Panc1 (cell line): Measurements from ENCODE around the gene PRRG3. TPM values are rescaled to one million over a fixed set of nuclear protein-coding genes. Genes with fewer than 3 reads are reported as not detected.

Source experiments
- ATAC-seq: fragments of 200-7000 bp; cut with Tn5 transposase; 2 replicates; pipeline ENCODE4 v1.9.1; 2020; ENCODE audit warnings: mild to moderate bottlenecking, moderate library complexity
- BruUV-seq: library from RNA; stranded (reverse); fragments of 400-500 nt; replicated peaks from 2 replicates; lab custom pipeline; 2021; lab: Mats Ljungman, UMichigan
- CTCF ChIA-PET: fragments of 300-600 bp; sonication (Branson Sonifier 250); formaldehyde crosslinking; loops from one replicate; lab custom pipeline; 2022; ENCODE audit warnings: antibody characterized with exemption; lab: Charles Lee
- POLR2A ChIA-PET: fragments of 300-600 bp; sonication (Branson Sonifier 250); formaldehyde crosslinking; loops from one replicate; lab custom pipeline; 2022; ENCODE audit warnings: antibody characterized with exemption; lab: Charles Lee
- DNase-seq: peaks from one replicate; pipeline ENCODE4 v3.0.0-alpha.2; 2010; ENCODE audit warnings: low read depth, low spot score
- H3K27ac ChIP-seq: 2 replicates; pipeline ENCODE4 v1.5.1; 2011; ENCODE audit warnings: mild to moderate bottlenecking, low read length, inconsistent platforms
- H3K27me3 ChIP-seq: fragments of 200-500 bp; sonication (Bioruptor generic); 2 replicates; pipeline ENCODE4 v1.6.0; 2014; ENCODE audit warnings: low read length, inconsistent platforms; ENCODE audit not compliant: control insufficient read depth, insufficient read depth
- H3K36me3 ChIP-seq: fragments of 200-500 bp; sonication (Bioruptor generic); 2 replicates; pipeline ENCODE4 v1.5.1; 2014; ENCODE audit warnings: inconsistent platforms, mild to moderate bottlenecking, low read length, moderate library complexity; ENCODE audit not compliant: control insufficient read depth, insufficient read depth
- H3K4me1 ChIP-seq: 2 replicates; pipeline ENCODE4 v1.5.1; 2011; ENCODE audit warnings: inconsistent platforms, mild to moderate bottlenecking, low read length, moderate library complexity; ENCODE audit not compliant: control insufficient read depth, insufficient read depth
- H3K4me3 ChIP-seq, 2 experiments: 2 replicates each; pipeline ENCODE4 v1.5.1; 2011 to 2012; ENCODE audit warnings: low read depth in 2 of 2, low read length in 2 of 2, mild to moderate bottlenecking in 2 of 2, inconsistent platforms in 1 of 2, moderate library complexity in 1 of 2
- H3K9me3 ChIP-seq: fragments of 200-500 bp; sonication (Bioruptor generic); 2 replicates; pipeline ENCODE4 v1.5.1; 2014; ENCODE audit warnings: low read depth, mild to moderate bottlenecking, inconsistent platforms, low read length, moderate library complexity; ENCODE audit not compliant: control insufficient read depth, insufficient read depth
- POLR2AphosphoS5 ChIP-seq: IDR thresholded peaks from 2 replicates; pipeline ENCODE4 v1.6.1; 2012; ENCODE audit warnings: mild to moderate bottlenecking, low read depth, low read length, moderate library complexity
- SIN3A ChIP-seq: IDR thresholded peaks from 2 replicates; pipeline ENCODE4 v1.6.1; 2012; ENCODE audit warnings: low read depth, mild to moderate bottlenecking, low read length, moderate library complexity, borderline replicate concordance; ENCODE audit not compliant: insufficient read depth
- TCF7L2 ChIP-seq: IDR thresholded peaks from 2 replicates; pipeline ENCODE4 v1.6.1; 2011; ENCODE audit warnings: mild to moderate bottlenecking, low read depth, low read length, inconsistent platforms
- in situ Hi-C: cut with HindIII; loops from 2 replicates; pipeline ENCODE4 v1.10.0; 2016; ENCODE audit warnings: low sequenced_read_pairs, low pct_unique_long_range_greater_than_20kb
- intact Hi-C: fragments of 100-400 bp; cut with micrococcal nuclease; formaldehyde crosslinking; loops from one replicate; pipeline ENCODE4 v1.10.0; 2022; ENCODE audit not compliant: unreplicated experiment
- total RNA-seq: library from RNA; stranded (reverse); gene quantifications from one replicate; pipeline ENCODE4 v1.2.1, GENCODE V29; 2021; ENCODE audit not compliant: unreplicated experiment
- TF ChIP-seq, protein P1 (sequence below): fragments of 450-650 bp; IDR thresholded peaks from 2 replicates; pipeline ENCODE4 v1.5.1; 2017; ENCODE audit warnings: mild to moderate bottlenecking
- TF ChIP-seq, protein P2 (sequence below), 2 experiments: IDR thresholded peaks; 2 replicates each; pipeline ENCODE4 v1.6.1; 2011 to 2012; ENCODE audit warnings: low read depth in 2 of 2, control low read depth in 1 of 2, low read length in 1 of 2, mild to moderate bottlenecking in 1 of 2, moderate library complexity in 1 of 2; ENCODE audit not compliant: insufficient read depth in 1 of 2

Gene PRRG3
- total RNA-seq, 1 experiment from 2014 or later = not detected

DNA sequence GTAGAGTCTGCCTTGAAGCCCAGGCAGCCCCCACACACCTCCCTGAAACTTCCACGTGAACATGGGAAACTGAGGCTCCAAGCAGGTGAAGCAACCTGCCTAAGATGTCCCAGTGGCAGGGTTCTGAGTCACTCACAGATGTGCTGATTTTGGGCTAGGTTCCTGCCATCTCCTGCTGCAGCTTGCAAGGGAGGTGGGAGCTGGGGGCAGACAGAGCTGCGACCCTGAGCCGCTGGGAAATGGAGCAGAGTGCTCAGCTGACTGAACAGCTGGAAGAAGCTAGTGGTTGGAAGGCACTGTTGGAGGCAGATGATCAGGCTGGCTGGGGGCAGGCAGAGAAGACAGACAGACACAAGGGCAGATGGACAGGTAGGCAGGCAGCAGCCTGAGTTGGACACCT, 17.0 kb downstream of the PRRG3 start:
- ATAC-seq (no peak), DNase-seq (no peak)
- no peaks in the 10 kb centered on the region for H3K4me1 ChIP-seq
- TF ChIP-seq, protein P1, sequence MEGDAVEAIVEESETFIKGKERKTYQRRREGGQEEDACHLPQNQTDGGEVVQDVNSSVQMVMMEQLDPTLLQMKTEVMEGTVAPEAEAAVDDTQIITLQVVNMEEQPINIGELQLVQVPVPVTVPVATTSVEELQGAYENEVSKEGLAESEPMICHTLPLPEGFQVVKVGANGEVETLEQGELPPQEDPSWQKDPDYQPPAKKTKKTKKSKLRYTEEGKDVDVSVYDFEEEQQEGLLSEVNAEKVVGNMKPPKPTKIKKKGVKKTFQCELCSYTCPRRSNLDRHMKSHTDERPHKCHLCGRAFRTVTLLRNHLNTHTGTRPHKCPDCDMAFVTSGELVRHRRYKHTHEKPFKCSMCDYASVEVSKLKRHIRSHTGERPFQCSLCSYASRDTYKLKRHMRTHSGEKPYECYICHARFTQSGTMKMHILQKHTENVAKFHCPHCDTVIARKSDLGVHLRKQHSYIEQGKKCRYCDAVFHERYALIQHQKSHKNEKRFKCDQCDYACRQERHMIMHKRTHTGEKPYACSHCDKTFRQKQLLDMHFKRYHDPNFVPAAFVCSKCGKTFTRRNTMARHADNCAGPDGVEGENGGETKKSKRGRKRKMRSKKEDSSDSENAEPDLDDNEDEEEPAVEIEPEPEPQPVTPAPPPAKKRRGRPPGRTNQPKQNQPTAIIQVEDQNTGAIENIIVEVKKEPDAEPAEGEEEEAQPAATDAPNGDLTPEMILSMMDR = no peak
- TF ChIP-seq POLR2AphosphoS5 (no peak), SIN3A (no peak), TCF7L2 (no peak)
- TF ChIP-seq, protein P2, sequence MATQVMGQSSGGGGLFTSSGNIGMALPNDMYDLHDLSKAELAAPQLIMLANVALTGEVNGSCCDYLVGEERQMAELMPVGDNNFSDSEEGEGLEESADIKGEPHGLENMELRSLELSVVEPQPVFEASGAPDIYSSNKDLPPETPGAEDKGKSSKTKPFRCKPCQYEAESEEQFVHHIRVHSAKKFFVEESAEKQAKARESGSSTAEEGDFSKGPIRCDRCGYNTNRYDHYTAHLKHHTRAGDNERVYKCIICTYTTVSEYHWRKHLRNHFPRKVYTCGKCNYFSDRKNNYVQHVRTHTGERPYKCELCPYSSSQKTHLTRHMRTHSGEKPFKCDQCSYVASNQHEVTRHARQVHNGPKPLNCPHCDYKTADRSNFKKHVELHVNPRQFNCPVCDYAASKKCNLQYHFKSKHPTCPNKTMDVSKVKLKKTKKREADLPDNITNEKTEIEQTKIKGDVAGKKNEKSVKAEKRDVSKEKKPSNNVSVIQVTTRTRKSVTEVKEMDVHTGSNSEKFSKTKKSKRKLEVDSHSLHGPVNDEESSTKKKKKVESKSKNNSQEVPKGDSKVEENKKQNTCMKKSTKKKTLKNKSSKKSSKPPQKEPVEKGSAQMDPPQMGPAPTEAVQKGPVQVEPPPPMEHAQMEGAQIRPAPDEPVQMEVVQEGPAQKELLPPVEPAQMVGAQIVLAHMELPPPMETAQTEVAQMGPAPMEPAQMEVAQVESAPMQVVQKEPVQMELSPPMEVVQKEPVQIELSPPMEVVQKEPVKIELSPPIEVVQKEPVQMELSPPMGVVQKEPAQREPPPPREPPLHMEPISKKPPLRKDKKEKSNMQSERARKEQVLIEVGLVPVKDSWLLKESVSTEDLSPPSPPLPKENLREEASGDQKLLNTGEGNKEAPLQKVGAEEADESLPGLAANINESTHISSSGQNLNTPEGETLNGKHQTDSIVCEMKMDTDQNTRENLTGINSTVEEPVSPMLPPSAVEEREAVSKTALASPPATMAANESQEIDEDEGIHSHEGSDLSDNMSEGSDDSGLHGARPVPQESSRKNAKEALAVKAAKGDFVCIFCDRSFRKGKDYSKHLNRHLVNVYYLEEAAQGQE (IDR thresholded peaks at IDR 0.05; ENCODE audit: insufficient read depth in 1 of 2, low read depth in 2 of 2, low read length in 1 of 2) = no peak
- in situ Hi-C loops = no loop called here
- H3K27me3 ChIP-seq = no peaks in the 10 kb centered on the region
- intact Hi-C loops = loop anchor here (10.0 kb wide), 1 partner anchor 1103 kb away; no protein-coding TSS in a partner anchor
- ChIA-PET CTCF (no interaction called here), POLR2A (no interaction called here)
- H3K27ac ChIP-seq = no peak overlapping the region
- BruUV-seq = no TSS peak
- H3K9me3 ChIP-seq = no peaks in the 10 kb centered on the region
- H3K36me3 ChIP-seq = no peaks in the 10 kb centered on the region
- H3K4me3 ChIP-seq = no peak overlapping the region

DNA sequence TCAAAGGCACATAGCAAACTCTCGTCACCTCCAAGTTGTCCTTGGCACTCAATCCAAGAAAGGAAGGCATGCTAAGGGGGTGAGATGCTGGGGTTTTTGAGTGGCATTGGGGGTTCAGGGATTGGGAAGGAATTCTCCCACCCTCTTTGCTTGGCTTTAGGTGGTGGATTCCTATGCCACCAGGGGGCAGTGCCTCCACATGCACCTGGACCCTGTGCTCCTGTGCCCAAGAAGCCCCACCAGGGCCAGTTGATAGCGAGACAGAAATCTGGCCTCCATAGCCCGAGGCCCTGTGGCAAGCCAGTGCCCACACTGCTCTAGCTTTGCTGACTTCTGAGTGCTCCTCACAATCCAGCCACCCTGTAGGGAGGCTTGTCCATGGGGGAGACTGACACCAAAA, 18.6 kb downstream of the PRRG3 start:
- Histone ChIP-seq H3K36me3 (no peaks in the 10 kb centered on the region), H3K9me3 (no peaks in the 10 kb centered on the region), H3K4me1 (no peaks in the 10 kb centered on the region), H3K4me3 (no peak overlapping the region), H3K27me3 (no peaks in the 10 kb centered on the region), H3K27ac (no peak overlapping the region)
- in situ Hi-C loops = no loop called here
- ChIA-PET CTCF (no interaction called here), POLR2A (interaction anchor here (0.6 kb wide), 1 partner anchor 1592 kb away, joined by 14 read pairs; no protein-coding TSS in a partner anchor)
- no TSS peak for BruUV-seq
- ATAC-seq = peak; percentile 93
- DNase-seq = peak; percentile 5
- TF ChIP-seq, protein P1 = peak; percentile 78
- TF ChIP-seq, protein P2 (IDR thresholded peaks at IDR 0.05; ENCODE audit: insufficient read depth in 1 of 2, low read depth in 2 of 2, low read length in 1 of 2) = no peak
- TF ChIP-seq SIN3A = no peak
- intact Hi-C loops = loop anchor here (10.0 kb wide), 1 partner anchor 1101 kb away; no protein-coding TSS in a partner anchor
